HCT116 (cell line): ENCODE results near the gene TSPEAR. TPM values are rescaled to one million over a fixed set of nuclear protein-coding genes. Genes with fewer than 3 reads are reported as not detected.

Source experiments
- ATAC-seq: fragments of 200-7000 bp; cut with Tn5 transposase; 2 replicates; pipeline ENCODE4 v1.9.1; 2020; ENCODE audit warnings: mild to moderate bottlenecking, moderate library complexity
- BruUV-seq: library from RNA; stranded (reverse); fragments of 400-500 nt; replicated peaks from 2 replicates; lab custom pipeline; 2021; lab: Mats Ljungman, UMichigan
- CTCF ChIA-PET: fragments of 300-600 bp; sonication (Branson Sonifier 250); formaldehyde crosslinking; loops from one replicate; lab custom pipeline; 2021; ENCODE audit warnings: antibody characterized with exemption; lab: Charles Lee
- POLR2A ChIA-PET: fragments of 300-600, 350-600 bp; sonication (Branson Sonifier 250); formaldehyde crosslinking; loops from one replicate; lab custom pipeline; 2021; ENCODE audit warnings: antibody characterized with exemption; lab: Charles Lee
- RAD21 ChIA-PET, 2 experiments: fragments of 300-600 bp; sonication (Branson Sonifier 250); formaldehyde crosslinking; loops; one replicate each; lab custom pipeline; 2023; ENCODE audit warnings: low total read pairs in 2 of 2; ENCODE audit not compliant: uncharacterized antibody in 2 of 2, unreplicated experiment in 2 of 2, low non-redundant PET in 1 of 2; lab: Charles Lee
- DNase-seq: peaks from one replicate; pipeline ENCODE4 v3.0.0-alpha.2; 2010; ENCODE audit warnings: low read depth, low spot score
- H2AFZ ChIP-seq: fragments of 200-600 bp; shearing (Covaris generic), sonication (generic); 2 replicates; pipeline ENCODE4 v1.6.1; 2017; ENCODE audit warnings: low read depth, mixed run types, mixed read lengths, antibody characterized with exemption, low read length; ENCODE audit not compliant: poor library complexity, severe bottlenecking
- H3K27ac ChIP-seq: 2 replicates; pipeline ENCODE4 v1.5.1; 2012; ENCODE audit warnings: low read depth, low read length
- H3K27me3 ChIP-seq: fragments of 200-600 bp; sonication (generic); 2 replicates; pipeline ENCODE4 v1.6.1; 2016; ENCODE audit warnings: mixed run types, low read length, mixed read lengths; ENCODE audit not compliant: insufficient read depth
- H3K36me3 ChIP-seq, 2 experiments: fragments of 200-500 bp in 1 of 2; fragments of 200-600 bp in 1 of 2; sonication (Bioruptor generic) in 1 of 2; sonication (generic) in 1 of 2; 2 replicates each; pipeline versions ENCODE4 v1.5.1 to v1.6.1; 2014 to 2016; ENCODE audit warnings: low read length in 2 of 2, inconsistent platforms in 1 of 2, mixed read lengths in 1 of 2, mixed run types in 1 of 2; ENCODE audit not compliant: insufficient read depth in 2 of 2, control insufficient read depth in 1 of 2
- H3K4me1 ChIP-seq, 2 experiments: fragments of 200-600 bp in 1 of 2; sonication (generic) in 1 of 2; 2 replicates each; pipeline versions ENCODE4 v1.5.1 to v1.6.1; 2012 to 2017; ENCODE audit warnings: low read length in 2 of 2, inconsistent platforms in 1 of 2, mild to moderate bottlenecking in 1 of 2, mixed read lengths in 1 of 2, mixed run types in 1 of 2, moderate library complexity in 1 of 2; ENCODE audit not compliant: insufficient read depth in 2 of 2, control insufficient read depth in 1 of 2
- H3K4me2 ChIP-seq: fragments of 200-600 bp; sonication (generic); 2 replicates; pipeline ENCODE4 v1.6.1; 2017; ENCODE audit warnings: mixed run types, low read length, mixed read lengths
- H3K4me3 ChIP-seq, 2 experiments: fragments of 200-600 bp in 1 of 2; sonication (generic) in 1 of 2; replicated peaks in 1 of 2; 2 replicates each; pipeline ENCODE4 v1.5.1; 2011 to 2016; ENCODE audit warnings: low read length in 2 of 2, control low read depth in 1 of 2, low read depth in 1 of 2, mild to moderate bottlenecking in 1 of 2, mixed read lengths in 1 of 2, mixed run types in 1 of 2
- H3K79me2 ChIP-seq: fragments of 200-600 bp; sonication (generic); 2 replicates; pipeline ENCODE4 v1.6.1; 2017; ENCODE audit warnings: mild to moderate bottlenecking, mixed run types, low read length, moderate library complexity, mixed read lengths; ENCODE audit not compliant: insufficient read depth
- H3K9ac ChIP-seq: fragments of 200-600 bp; sonication (generic); 2 replicates; pipeline ENCODE4 v1.6.1; 2016; ENCODE audit warnings: low read length, mixed read lengths
- H3K9me2 ChIP-seq: fragments of 200-600 bp; sonication (generic), shearing (Covaris generic); 2 replicates; pipeline ENCODE4 v1.6.1; 2017; ENCODE audit warnings: mixed run types, mild to moderate bottlenecking, moderate library complexity; ENCODE audit not compliant: insufficient read depth
- H3K9me3 ChIP-seq, 2 experiments: fragments of 200-500 bp in 1 of 2; fragments of 200-600 bp in 1 of 2; sonication (Bioruptor generic) in 1 of 2; sonication (generic) in 1 of 2; 2 replicates each; pipeline ENCODE4 v1.6.1; 2014 to 2017; ENCODE audit warnings: low read length in 2 of 2, mixed read lengths in 2 of 2, inconsistent platforms in 1 of 2, low read depth in 1 of 2, mild to moderate bottlenecking in 1 of 2, mixed run types in 1 of 2, moderate library complexity in 1 of 2; ENCODE audit not compliant: control insufficient read depth in 1 of 2, insufficient read depth in 1 of 2
- H4K20me1 ChIP-seq: fragments of 200-600 bp; sonication (generic), shearing (Covaris generic); 2 replicates; pipeline ENCODE4 v1.6.1; 2017; ENCODE audit warnings: mixed run types, mild to moderate bottlenecking, moderate library complexity; ENCODE audit not compliant: insufficient read depth
- CEBPB ChIP-seq: IDR thresholded peaks from 2 replicates; pipeline ENCODE4 v1.6.1; 2012; ENCODE audit warnings: low read depth
- EGR1 ChIP-seq: IDR thresholded peaks from 2 replicates; pipeline ENCODE4 v1.6.1; 2012; ENCODE audit warnings: low read depth
- EZH2phosphoT487 ChIP-seq: fragments of 200-600 bp; IDR thresholded peaks from 2 replicates; pipeline ENCODE4 v1.6.1; 2018; ENCODE audit warnings: antibody characterized with exemption, borderline replicate concordance
- JUND ChIP-seq: IDR thresholded peaks from 2 replicates; pipeline ENCODE4 v1.6.1; 2012
- SIN3A ChIP-seq: IDR thresholded peaks from 2 replicates; pipeline ENCODE4 v1.6.1; 2012; ENCODE audit warnings: low read depth
- SP1 ChIP-seq: IDR thresholded peaks from 2 replicates; pipeline ENCODE4 v1.6.1; 2012; ENCODE audit warnings: low read depth
- SRF ChIP-seq: IDR thresholded peaks from 2 replicates; pipeline ENCODE4 v1.6.1; 2012; ENCODE audit warnings: low read depth
- YY1 ChIP-seq: IDR thresholded peaks from 2 replicates; pipeline ENCODE4 v1.6.1; 2011; ENCODE audit warnings: low read length, low read depth, moderate library complexity, mild to moderate bottlenecking; ENCODE audit not compliant: insufficient replicate concordance; ENCODE audit errors: extremely low read depth
- ZFX ChIP-seq: fragments of 450-650 bp; IDR thresholded peaks from 2 replicates; pipeline ENCODE4 v1.6.1; 2017
- intact Hi-C: fragments of 100-400 bp; cut with micrococcal nuclease; formaldehyde crosslinking; loops from 2 replicates; pipeline ENCODE4 v1.10.0; 2022
- total RNA-seq: library from RNA; stranded (reverse); gene quantifications from one replicate; pipeline ENCODE4 v1.2.1, GENCODE V29; 2021; ENCODE audit not compliant: unreplicated experiment
- TF ChIP-seq, protein P1 (sequence below), 3 experiments: fragments of 200-600 bp in 1 of 3; sonication (generic) in 1 of 3; IDR thresholded peaks in 2 of 3; conservative IDR thresholded peaks in 1 of 3; 2 replicates each; pipeline ENCODE4 v1.5.1; 2012 to 2017; ENCODE audit warnings: low read depth in 2 of 3, low read length in 2 of 3, antibody characterized with exemption in 1 of 3, borderline replicate concordance in 1 of 3, control low read depth in 1 of 3, mild to moderate bottlenecking in 1 of 3, mixed read lengths in 1 of 3, mixed run types in 1 of 3, moderate library complexity in 1 of 3; ENCODE audit not compliant: insufficient read depth in 1 of 3
- TF ChIP-seq, protein P2 (sequence below): IDR thresholded peaks from 2 replicates; pipeline ENCODE4 v1.6.1; 2012
- TF ChIP-seq, protein P3 (sequence below): IDR thresholded peaks from 2 replicates; pipeline ENCODE4 v1.6.1; 2012; ENCODE audit warnings: low read depth

TSPEAR gene
- total RNA-seq, 1 experiment from 2014 or later, result not detected

GRCh38 chr21:44528634-44528995 lies 182.8 kb downstream of the TSPEAR start:
- H3K36me3 ChIP-seq, result no peaks in the 10 kb centered on the region
- no peaks in the 10 kb centered on the region for H3K27me3 ChIP-seq
- H3K4me3 ChIP-seq, result no peak overlapping the region
- peaks cover 4 to 10% of the 10 kb centered on the region in 2 experiments; a peak in 1 of 4 replicates for H3K9me3 ChIP-seq
- H3K9me2 ChIP-seq, result no peaks in the 10 kb centered on the region
- CTCF ChIA-PET, result no interaction called here
- intact Hi-C loops, result no loop called here
- H3K9ac ChIP-seq, result no peak overlapping the region
- TF ChIP-seq SP1 (no peak), EZH2phosphoT487 (no peak), ZFX (no peak), SRF (no peak), CEBPB (no peak)
- TF ChIP-seq, protein P1, sequence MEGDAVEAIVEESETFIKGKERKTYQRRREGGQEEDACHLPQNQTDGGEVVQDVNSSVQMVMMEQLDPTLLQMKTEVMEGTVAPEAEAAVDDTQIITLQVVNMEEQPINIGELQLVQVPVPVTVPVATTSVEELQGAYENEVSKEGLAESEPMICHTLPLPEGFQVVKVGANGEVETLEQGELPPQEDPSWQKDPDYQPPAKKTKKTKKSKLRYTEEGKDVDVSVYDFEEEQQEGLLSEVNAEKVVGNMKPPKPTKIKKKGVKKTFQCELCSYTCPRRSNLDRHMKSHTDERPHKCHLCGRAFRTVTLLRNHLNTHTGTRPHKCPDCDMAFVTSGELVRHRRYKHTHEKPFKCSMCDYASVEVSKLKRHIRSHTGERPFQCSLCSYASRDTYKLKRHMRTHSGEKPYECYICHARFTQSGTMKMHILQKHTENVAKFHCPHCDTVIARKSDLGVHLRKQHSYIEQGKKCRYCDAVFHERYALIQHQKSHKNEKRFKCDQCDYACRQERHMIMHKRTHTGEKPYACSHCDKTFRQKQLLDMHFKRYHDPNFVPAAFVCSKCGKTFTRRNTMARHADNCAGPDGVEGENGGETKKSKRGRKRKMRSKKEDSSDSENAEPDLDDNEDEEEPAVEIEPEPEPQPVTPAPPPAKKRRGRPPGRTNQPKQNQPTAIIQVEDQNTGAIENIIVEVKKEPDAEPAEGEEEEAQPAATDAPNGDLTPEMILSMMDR (IDR thresholded peaks at IDR 0.05 in 2 of 3, conservative IDR thresholded peaks at IDR 0.05 in 1 of 3; ENCODE audit: borderline replicate concordance in 1 of 3, insufficient read depth in 1 of 3, low read depth in 2 of 3, low read length in 2 of 3), result no peak
- TF ChIP-seq, protein P2, sequence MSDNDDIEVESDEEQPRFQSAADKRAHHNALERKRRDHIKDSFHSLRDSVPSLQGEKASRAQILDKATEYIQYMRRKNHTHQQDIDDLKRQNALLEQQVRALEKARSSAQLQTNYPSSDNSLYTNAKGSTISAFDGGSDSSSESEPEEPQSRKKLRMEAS, result no peak
- POLR2A ChIA-PET, result no interaction called here
- no peak for DNase-seq
- RAD21 ChIA-PET, result no interaction called here
- no peak overlapping the region for H3K27ac ChIP-seq
- no TSS peak for BruUV-seq
- H3K79me2 ChIP-seq, result no peaks in the 10 kb centered on the region
- no peak for ATAC-seq
- no peak overlapping the region for H3K4me2 ChIP-seq
- no peaks in the 10 kb centered on the region for H3K4me1 ChIP-seq
- H4K20me1 ChIP-seq, result no peaks in the 10 kb centered on the region
- no peak overlapping the region for H2AFZ ChIP-seq

- intact Hi-C loops, result no loop called here
- H3K4me3 ChIP-seq, result no peak overlapping the region
- no peak for ATAC-seq
These were observed 183.3 kb downstream of the TSPEAR start for GRCh38 chr21:44527983-44528633.

More at GRCh38 chr21:44527983-44528633, 183.3 kb downstream of the TSPEAR start:
- Histone ChIP-seq H3K9me3 (peaks cover 4 to 15% of the 10 kb centered on the region in 2 experiments; a peak in 1 of 4 replicates), H3K4me1 (no peaks in the 10 kb centered on the region), H3K9me2 (no peaks in the 10 kb centered on the region), H4K20me1 (no peaks in the 10 kb centered on the region), H2AFZ (no peak overlapping the region), H3K27ac (no peak overlapping the region), H3K27me3 (no peaks in the 10 kb centered on the region), H3K4me2 (no peak overlapping the region), H3K9ac (no peak overlapping the region), H3K79me2 (no peaks in the 10 kb centered on the region), H3K36me3 (no peaks in the 10 kb centered on the region)
- ChIA-PET POLR2A (no interaction called here), RAD21 (no interaction called here), CTCF (no interaction called here)
- DNase-seq, result no peak
- TF ChIP-seq SIN3A, result no peak
- TF ChIP-seq, protein P3, sequence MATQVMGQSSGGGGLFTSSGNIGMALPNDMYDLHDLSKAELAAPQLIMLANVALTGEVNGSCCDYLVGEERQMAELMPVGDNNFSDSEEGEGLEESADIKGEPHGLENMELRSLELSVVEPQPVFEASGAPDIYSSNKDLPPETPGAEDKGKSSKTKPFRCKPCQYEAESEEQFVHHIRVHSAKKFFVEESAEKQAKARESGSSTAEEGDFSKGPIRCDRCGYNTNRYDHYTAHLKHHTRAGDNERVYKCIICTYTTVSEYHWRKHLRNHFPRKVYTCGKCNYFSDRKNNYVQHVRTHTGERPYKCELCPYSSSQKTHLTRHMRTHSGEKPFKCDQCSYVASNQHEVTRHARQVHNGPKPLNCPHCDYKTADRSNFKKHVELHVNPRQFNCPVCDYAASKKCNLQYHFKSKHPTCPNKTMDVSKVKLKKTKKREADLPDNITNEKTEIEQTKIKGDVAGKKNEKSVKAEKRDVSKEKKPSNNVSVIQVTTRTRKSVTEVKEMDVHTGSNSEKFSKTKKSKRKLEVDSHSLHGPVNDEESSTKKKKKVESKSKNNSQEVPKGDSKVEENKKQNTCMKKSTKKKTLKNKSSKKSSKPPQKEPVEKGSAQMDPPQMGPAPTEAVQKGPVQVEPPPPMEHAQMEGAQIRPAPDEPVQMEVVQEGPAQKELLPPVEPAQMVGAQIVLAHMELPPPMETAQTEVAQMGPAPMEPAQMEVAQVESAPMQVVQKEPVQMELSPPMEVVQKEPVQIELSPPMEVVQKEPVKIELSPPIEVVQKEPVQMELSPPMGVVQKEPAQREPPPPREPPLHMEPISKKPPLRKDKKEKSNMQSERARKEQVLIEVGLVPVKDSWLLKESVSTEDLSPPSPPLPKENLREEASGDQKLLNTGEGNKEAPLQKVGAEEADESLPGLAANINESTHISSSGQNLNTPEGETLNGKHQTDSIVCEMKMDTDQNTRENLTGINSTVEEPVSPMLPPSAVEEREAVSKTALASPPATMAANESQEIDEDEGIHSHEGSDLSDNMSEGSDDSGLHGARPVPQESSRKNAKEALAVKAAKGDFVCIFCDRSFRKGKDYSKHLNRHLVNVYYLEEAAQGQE, result no peak
- no peak for TF ChIP-seq YY1
- no peak for TF ChIP-seq JUND
- TF ChIP-seq EGR1, result no peak
- TF ChIP-seq CEBPB, result no peak
- BruUV-seq, result no TSS peak
